OCI-LY1 (cell line): ENCODE measurements around the gene SOBP.

Source experiments
- H2AFZ ChIP-seq: fragments of 200-600 bp; sonication (generic), shearing (Covaris generic); 2 replicates; pipeline ENCODE4 v1.6.0; 2014; ENCODE audit warnings: antibody characterized with exemption, mild to moderate bottlenecking, low read length
- H3F3A ChIP-seq: fragments of 200-600 bp; sonication (generic), shearing (Covaris generic); 2 replicates; pipeline ENCODE4 v1.6.0; 2014; ENCODE audit warnings: mild to moderate bottlenecking, antibody characterized with exemption, low read length, moderate library complexity; ENCODE audit not compliant: insufficient read depth
- H3K27ac ChIP-seq: fragments of 200-600 bp; sonication (generic); 2 replicates; pipeline ENCODE4 v1.5.1; 2014; ENCODE audit warnings: low read length, mixed run types, mild to moderate bottlenecking, low read depth; ENCODE audit not compliant: poor library complexity, severe bottlenecking
- H3K27me3 ChIP-seq: fragments of 200-600 bp; sonication (generic); 2 replicates; pipeline ENCODE4 v1.6.0; 2014; ENCODE audit warnings: antibody characterized with exemption, mild to moderate bottlenecking, low read length, moderate library complexity; ENCODE audit not compliant: insufficient read depth
- H3K36me3 ChIP-seq: fragments of 200-600 bp; sonication (generic); 2 replicates; pipeline ENCODE4 v1.6.1; 2014; ENCODE audit warnings: mild to moderate bottlenecking, antibody characterized with exemption, low read length, moderate library complexity, mixed read lengths; ENCODE audit not compliant: insufficient read depth
- H3K4me1 ChIP-seq: fragments of 200-600 bp; sonication (generic); 2 replicates; pipeline ENCODE4 v1.5.1; 2014; ENCODE audit warnings: mild to moderate bottlenecking, low read length, moderate library complexity; ENCODE audit not compliant: insufficient read depth, severe bottlenecking
- H3K4me2 ChIP-seq: fragments of 200-600 bp; sonication (generic), shearing (Covaris generic); 2 replicates; pipeline ENCODE4 v1.6.1; 2014; ENCODE audit warnings: low read length
- H3K4me3 ChIP-seq: fragments of 200-600 bp; sonication (generic); 2 replicates; pipeline ENCODE4 v1.5.1; 2014; ENCODE audit warnings: low read length, low read depth, mild to moderate bottlenecking, mixed read lengths; ENCODE audit not compliant: poor library complexity, severe bottlenecking
- H3K79me2 ChIP-seq: fragments of 200-600 bp; shearing (Covaris generic); 2 replicates; pipeline ENCODE4 v1.6.1; 2016; ENCODE audit warnings: mixed run types, low read length, mixed read lengths; ENCODE audit not compliant: insufficient read depth
- H3K9ac ChIP-seq: fragments of 200-600 bp; sonication (generic), shearing (Covaris generic); 2 replicates; pipeline ENCODE4 v1.6.1; 2014; ENCODE audit warnings: mild to moderate bottlenecking, low read length, mixed read lengths
- H3K9me2 ChIP-seq: fragments of 200-600 bp; sonication (generic), shearing (Covaris generic); 2 replicates; pipeline ENCODE4 v1.6.1; 2014; ENCODE audit warnings: low read depth, mild to moderate bottlenecking, low read length, mixed read lengths
- H3K9me3 ChIP-seq: fragments of 200-600 bp; shearing (Covaris generic); 2 replicates; pipeline ENCODE4 v1.6.1; 2014; ENCODE audit warnings: low read length, mixed read lengths
- H4K20me1 ChIP-seq: fragments of 200-600 bp; sonication (generic), shearing (Covaris generic); 2 replicates; pipeline ENCODE4 v1.6.0; 2016; ENCODE audit warnings: mild to moderate bottlenecking, low read length; ENCODE audit not compliant: insufficient read depth
- CTCF ChIP-seq: fragments of 200-600 bp; sonication (generic), shearing (Covaris generic); IDR thresholded peaks from 2 replicates; pipeline ENCODE4 v1.5.1; 2017; ENCODE audit warnings: mild to moderate bottlenecking, antibody characterized with exemption, low read length, moderate library complexity, mixed read lengths
- EZH2 ChIP-seq: fragments of 200-600 bp; sonication (generic), shearing (Covaris generic); IDR thresholded peaks from 2 replicates; pipeline ENCODE4 v1.8.0; 2017; ENCODE audit warnings: borderline replicate concordance, mixed run types, mild to moderate bottlenecking, antibody characterized with exemption, low read length, moderate library complexity, mixed read lengths

The SOBP gene

GRCh38 chr6:107603006-107603370 lies 113.1 kb downstream of the SOBP start:
- Histone ChIP-seq H3K27me3 (no peaks in the 10 kb centered on the region), H3K9ac (no peak overlapping the region), H4K20me1 (no peaks in the 10 kb centered on the region), H2AFZ (no peak overlapping the region), H3K27ac (no peak overlapping the region), H3K4me1 (no peaks in the 10 kb centered on the region), H3K4me2 (no peak overlapping the region), H3K4me3 (no peak overlapping the region), H3K36me3 (peaks cover 23% of the 10 kb centered on the region; the same call in 1 of the 2 replicates), H3K9me2 (no peaks in the 10 kb centered on the region), H3K79me2 (no peaks in the 10 kb centered on the region), H3K9me3 (no peaks in the 10 kb centered on the region), H3F3A (no peaks in the 10 kb centered on the region)
- no peak for TF ChIP-seq EZH2
- no peak for TF ChIP-seq CTCF

- Histone ChIP-seq H3K36me3 (peaks cover 26% of the 10 kb centered on the region; the same call in 1 of the 2 replicates), H4K20me1 (no peaks in the 10 kb centered on the region), H3K4me1 (no peaks in the 10 kb centered on the region), H3F3A (no peaks in the 10 kb centered on the region), H3K27ac (no peak overlapping the region), H2AFZ (no peak overlapping the region), H3K4me3 (no peak overlapping the region), H3K9me3 (no peaks in the 10 kb centered on the region), H3K4me2 (no peak overlapping the region), H3K79me2 (no peaks in the 10 kb centered on the region), H3K9ac (no peak overlapping the region), H3K9me2 (no peaks in the 10 kb centered on the region), H3K27me3 (no peaks in the 10 kb centered on the region)
- no peak for TF ChIP-seq CTCF
These were observed 114.6 kb downstream of the SOBP start for GRCh38 chr6:107604549-107604948.

DNA sequence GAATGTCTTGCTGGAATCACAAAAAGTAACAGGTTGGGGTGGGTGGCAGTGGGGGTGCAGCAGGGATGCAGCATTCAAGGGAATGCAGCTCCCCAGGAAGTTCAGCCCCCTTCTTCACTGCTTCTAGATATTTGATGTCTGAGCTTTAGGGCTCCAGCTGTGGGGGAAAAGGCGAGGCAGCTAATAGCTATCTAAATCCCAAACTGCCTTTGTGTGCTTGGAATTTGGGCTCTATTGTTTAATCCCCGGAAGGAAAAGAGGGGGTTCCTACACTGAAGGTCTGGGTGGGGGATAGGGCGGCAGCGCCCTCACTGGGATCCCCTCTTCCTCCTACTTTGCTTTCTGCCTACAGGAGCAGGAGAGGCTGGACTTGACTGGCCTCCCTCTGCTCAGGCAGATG lies 116.5 kb downstream of the SOBP start:
- no peaks in the 10 kb centered on the region for H3K4me1 ChIP-seq
- no peak overlapping the region for H3K4me2 ChIP-seq
- no peak overlapping the region for H3K27ac ChIP-seq
- H3F3A ChIP-seq = no peaks in the 10 kb centered on the region
- H3K9me3 ChIP-seq = no peaks in the 10 kb centered on the region
- no peak overlapping the region for H3K9ac ChIP-seq
- H4K20me1 ChIP-seq = no peaks in the 10 kb centered on the region
- TF ChIP-seq CTCF = no peak
- TF ChIP-seq EZH2 = no peak
- H3K27me3 ChIP-seq = no peaks in the 10 kb centered on the region
- no peak overlapping the region for H3K4me3 ChIP-seq
- H3K79me2 ChIP-seq = no peaks in the 10 kb centered on the region
- no peaks in the 10 kb centered on the region for H3K9me2 ChIP-seq
- peaks cover 33% of the 10 kb centered on the region; the same call in 1 of the 2 replicates for H3K36me3 ChIP-seq
- H2AFZ ChIP-seq = no peak overlapping the region
